Measurements from ENCODE around the gene SDCCAG8.
A peak's percentile ranks its signal among the peaks of the same experiment; 100 is the strongest.

Gene SDCCAG8

GRCh38 chr1:243496806-243497205 lies 241.0 kb downstream of the SDCCAG8 start:
- TF ChIP-seq, protein P1, sequence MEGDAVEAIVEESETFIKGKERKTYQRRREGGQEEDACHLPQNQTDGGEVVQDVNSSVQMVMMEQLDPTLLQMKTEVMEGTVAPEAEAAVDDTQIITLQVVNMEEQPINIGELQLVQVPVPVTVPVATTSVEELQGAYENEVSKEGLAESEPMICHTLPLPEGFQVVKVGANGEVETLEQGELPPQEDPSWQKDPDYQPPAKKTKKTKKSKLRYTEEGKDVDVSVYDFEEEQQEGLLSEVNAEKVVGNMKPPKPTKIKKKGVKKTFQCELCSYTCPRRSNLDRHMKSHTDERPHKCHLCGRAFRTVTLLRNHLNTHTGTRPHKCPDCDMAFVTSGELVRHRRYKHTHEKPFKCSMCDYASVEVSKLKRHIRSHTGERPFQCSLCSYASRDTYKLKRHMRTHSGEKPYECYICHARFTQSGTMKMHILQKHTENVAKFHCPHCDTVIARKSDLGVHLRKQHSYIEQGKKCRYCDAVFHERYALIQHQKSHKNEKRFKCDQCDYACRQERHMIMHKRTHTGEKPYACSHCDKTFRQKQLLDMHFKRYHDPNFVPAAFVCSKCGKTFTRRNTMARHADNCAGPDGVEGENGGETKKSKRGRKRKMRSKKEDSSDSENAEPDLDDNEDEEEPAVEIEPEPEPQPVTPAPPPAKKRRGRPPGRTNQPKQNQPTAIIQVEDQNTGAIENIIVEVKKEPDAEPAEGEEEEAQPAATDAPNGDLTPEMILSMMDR (IDR thresholded peaks at IDR 0.05; ENCODE audit: borderline replicate concordance, control extremely low read depth, extremely low read depth, insufficient read depth, missing control alignments), result no peak
- peak; percentile 16 for DNase-seq (ENCODE audit: low spot score)
- in situ Hi-C loops (cut with MboI; ENCODE audit: low sequenced_read_pairs, unreplicated experiment), result no loop called here

- DNase-seq (ENCODE audit: low spot score), result no peak
- in situ Hi-C loops (cut with MboI; ENCODE audit: low sequenced_read_pairs, unreplicated experiment), result no loop called here
- TF ChIP-seq, protein P1 (IDR thresholded peaks at IDR 0.05; ENCODE audit: borderline replicate concordance, control extremely low read depth, extremely low read depth, insufficient read depth, missing control alignments), result no peak
Measured at GRCh38 chr1:243497939-243498681, 242.3 kb downstream of the SDCCAG8 start.

DNA sequence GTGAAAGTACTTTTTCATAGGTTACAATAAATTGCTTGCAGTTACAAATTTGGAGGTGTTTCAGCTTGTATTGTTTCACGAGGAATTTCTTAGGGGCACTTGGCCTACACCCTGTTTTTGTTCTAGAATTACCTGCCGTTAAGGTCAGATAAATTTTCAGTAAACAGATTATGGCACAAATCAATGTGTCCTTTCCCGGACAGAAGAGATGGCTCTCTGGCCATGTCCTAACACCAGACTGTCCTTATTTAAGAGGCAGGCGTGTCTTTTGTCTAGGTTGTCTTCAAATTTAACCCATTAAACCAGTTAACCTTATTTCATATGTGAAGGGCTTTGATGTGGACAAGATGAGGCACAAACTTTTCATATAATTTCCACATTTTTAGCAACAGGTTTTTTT lies 243.4 kb downstream of the SDCCAG8 start:
- in situ Hi-C loops (cut with MboI; ENCODE audit: low sequenced_read_pairs, unreplicated experiment), result no loop called here
- no peak for DNase-seq (ENCODE audit: low spot score)

GRCh38 chr1:243499711-243500110 lies 243.9 kb downstream of the SDCCAG8 start:
- in situ Hi-C loops (cut with MboI; ENCODE audit: low sequenced_read_pairs, unreplicated experiment), result no loop called here
- TF ChIP-seq, protein P1 (IDR thresholded peaks at IDR 0.05; ENCODE audit: borderline replicate concordance, control extremely low read depth, extremely low read depth, insufficient read depth, missing control alignments), result no peak
- no peak for DNase-seq (ENCODE audit: low spot score)

More for the DNA sequence above, 243.4 kb downstream of the SDCCAG8 start:
- TF ChIP-seq, protein P1 (IDR thresholded peaks at IDR 0.05; ENCODE audit: borderline replicate concordance, control extremely low read depth, extremely low read depth, insufficient read depth, missing control alignments), result no peak

DNA sequence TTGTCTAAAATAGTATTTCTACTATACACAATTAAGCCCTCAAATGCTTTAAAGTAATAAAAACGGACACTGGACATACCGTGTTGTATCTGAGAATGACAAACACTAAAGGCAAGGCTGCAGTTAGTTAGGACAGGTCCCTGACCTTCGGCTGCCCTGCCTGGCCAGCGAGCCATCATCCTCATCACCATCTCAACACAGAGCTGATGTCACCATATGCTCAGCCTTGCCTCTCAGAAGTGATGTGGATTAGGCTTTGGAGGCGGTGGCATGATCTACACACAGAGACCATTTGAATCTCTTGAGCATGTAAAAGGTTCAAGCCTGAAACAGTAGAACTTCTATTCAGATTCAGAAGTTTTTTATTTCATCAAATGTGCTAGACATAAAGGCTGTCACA lies 244.7 kb downstream of the SDCCAG8 start:
- TF ChIP-seq, protein P1 (IDR thresholded peaks at IDR 0.05; ENCODE audit: borderline replicate concordance, control extremely low read depth, extremely low read depth, insufficient read depth, missing control alignments), result no peak
- DNase-seq (ENCODE audit: low spot score), result no peak

GRCh38 chr1:243501002-243501401 lies 245.2 kb downstream of the SDCCAG8 start:
- TF ChIP-seq, protein P1 (IDR thresholded peaks at IDR 0.05; ENCODE audit: borderline replicate concordance, control extremely low read depth, extremely low read depth, insufficient read depth, missing control alignments), result no peak
- no peak for DNase-seq (ENCODE audit: low spot score)
- in situ Hi-C loops (cut with MboI; ENCODE audit: low sequenced_read_pairs, unreplicated experiment), result no loop called here

More for the DNA sequence above, 244.7 kb downstream of the SDCCAG8 start:
- in situ Hi-C loops (cut with MboI; ENCODE audit: low sequenced_read_pairs, unreplicated experiment), result no loop called here

Measured in GM13976 (cell line).